PC-3 (cell line): Measurements from ENCODE around the gene TMEM107. TPM values are rescaled to one million over a fixed set of nuclear protein-coding genes. Genes with fewer than 3 reads are reported as not detected.

ENCODE experiments used
- ATAC-seq: fragments of 200-7000 bp; cut with Tn5 transposase; 2 replicates; pipeline ENCODE4 v1.9.1; 2020; ENCODE audit warnings: mild to moderate bottlenecking, moderate library complexity
- BruUV-seq: library from RNA; stranded (reverse); fragments of 400-500 nt; replicated peaks from 2 replicates; lab custom pipeline; 2021; lab: Mats Ljungman, UMichigan
- CTCF ChIA-PET: fragments of 300-600 bp; sonication (Branson Sonifier 250); formaldehyde crosslinking; loops from one replicate; lab custom pipeline; 2022; ENCODE audit warnings: antibody characterized with exemption; lab: Charles Lee
- POLR2A ChIA-PET: fragments of 300-600 bp; sonication (Branson Sonifier 250); formaldehyde crosslinking; loops from one replicate; lab custom pipeline; 2022; ENCODE audit warnings: antibody characterized with exemption; ENCODE audit not compliant: unreplicated experiment; lab: Charles Lee
- DNase-seq: peaks from one replicate; pipeline ENCODE4 v3.0.0-alpha.2; 2015
- H2AFZ ChIP-seq: fragments of 300-600 bp; sonication (generic); 2 replicates; pipeline ENCODE4 v1.6.0; 2016; ENCODE audit warnings: antibody characterized with exemption, low read length
- H3F3A ChIP-seq: fragments of 300-600 bp; sonication (generic); one replicate; pipeline ENCODE4 v1.6.0; 2017; ENCODE audit warnings: antibody characterized with exemption, low read length, control low read depth, mild to moderate bottlenecking; ENCODE audit not compliant: unreplicated experiment
- H3K27ac ChIP-seq: fragments of 300-600 bp; sonication (generic); 2 replicates; pipeline ENCODE4 v1.5.1; 2016; ENCODE audit warnings: mild to moderate bottlenecking, low read length
- H3K27me3 ChIP-seq: fragments of 300-600 bp; sonication (generic); 2 replicates; pipeline ENCODE4 v1.6.1; 2016; ENCODE audit warnings: low read length, mixed read lengths
- H3K36me3 ChIP-seq: fragments of 300-600 bp; sonication (generic); 2 replicates; pipeline ENCODE4 v1.6.1; 2016; ENCODE audit warnings: low read depth, mixed run types, low read length, mixed read lengths
- H3K4me1 ChIP-seq: fragments of 300-600 bp; sonication (generic); 2 replicates; pipeline ENCODE4 v1.5.1; 2016; ENCODE audit warnings: low read length; ENCODE audit not compliant: insufficient read depth
- H3K4me2 ChIP-seq: fragments of 300-600 bp; sonication (generic); 2 replicates; pipeline ENCODE4 v1.6.0; 2016; ENCODE audit warnings: low read length
- H3K4me3 ChIP-seq: fragments of 300-600 bp; sonication (generic); 2 replicates; pipeline ENCODE4 v1.5.1; 2016; ENCODE audit warnings: mild to moderate bottlenecking, low read length, mixed read lengths
- H3K79me2 ChIP-seq: fragments of 300-600 bp; sonication (generic); 2 replicates; pipeline ENCODE4 v1.6.1; 2017; ENCODE audit warnings: low read length, mixed read lengths
- H3K9ac ChIP-seq: fragments of 300-600 bp; sonication (generic); 2 replicates; pipeline ENCODE4 v1.6.0; 2016; ENCODE audit warnings: mild to moderate bottlenecking, low read length
- H3K9me2 ChIP-seq: fragments of 300-600 bp; sonication (generic); replicated peaks from 2 replicates; pipeline ENCODE4 v1.6.1; 2016; ENCODE audit warnings: mixed run types, low read length, mixed read lengths
- H3K9me3 ChIP-seq: fragments of 300-600 bp; sonication (generic); 2 replicates; pipeline ENCODE4 v1.6.1; 2016; ENCODE audit warnings: low read length, mixed read lengths
- H4K20me1 ChIP-seq: fragments of 300-600 bp; sonication (generic); 2 replicates; pipeline ENCODE4 v1.6.1; 2016; ENCODE audit warnings: low read length, mixed read lengths
- EZH2 ChIP-seq: fragments of 300-600 bp; sonication (generic); IDR thresholded peaks from one replicate; pipeline ENCODE4 v1.6.1; 2017; ENCODE audit warnings: antibody characterized with exemption, mild to moderate bottlenecking, low read length; ENCODE audit not compliant: unreplicated experiment
- EZH2phosphoT487 ChIP-seq: fragments of 300-600 bp; sonication (generic); IDR thresholded peaks from 2 replicates; pipeline ENCODE4 v1.6.1; 2018; ENCODE audit warnings: mild to moderate bottlenecking, antibody characterized with exemption, low read length, borderline replicate concordance
- intact Hi-C: fragments of 100-400 bp; cut with micrococcal nuclease; formaldehyde crosslinking; loops from 2 replicates; pipeline ENCODE4 v1.9.0; 2023
- total RNA-seq: library from RNA; depleted of rRNA; stranded (reverse); fragments of >200 nt; gene quantifications from 2 replicates; pipeline ENCODE4 v1.2.3, GENCODE V29; 2014
- TF ChIP-seq, protein P1 (sequence below): fragments of 300-600 bp; sonication (generic); conservative IDR thresholded peaks from 2 replicates; pipeline ENCODE4 v1.5.1; 2017; ENCODE audit warnings: antibody characterized with exemption, low read depth, mild to moderate bottlenecking, low read length

Gene TMEM107
- total RNA-seq, 1 experiment from 2014 or later: 19.0 TPM

DNA sequence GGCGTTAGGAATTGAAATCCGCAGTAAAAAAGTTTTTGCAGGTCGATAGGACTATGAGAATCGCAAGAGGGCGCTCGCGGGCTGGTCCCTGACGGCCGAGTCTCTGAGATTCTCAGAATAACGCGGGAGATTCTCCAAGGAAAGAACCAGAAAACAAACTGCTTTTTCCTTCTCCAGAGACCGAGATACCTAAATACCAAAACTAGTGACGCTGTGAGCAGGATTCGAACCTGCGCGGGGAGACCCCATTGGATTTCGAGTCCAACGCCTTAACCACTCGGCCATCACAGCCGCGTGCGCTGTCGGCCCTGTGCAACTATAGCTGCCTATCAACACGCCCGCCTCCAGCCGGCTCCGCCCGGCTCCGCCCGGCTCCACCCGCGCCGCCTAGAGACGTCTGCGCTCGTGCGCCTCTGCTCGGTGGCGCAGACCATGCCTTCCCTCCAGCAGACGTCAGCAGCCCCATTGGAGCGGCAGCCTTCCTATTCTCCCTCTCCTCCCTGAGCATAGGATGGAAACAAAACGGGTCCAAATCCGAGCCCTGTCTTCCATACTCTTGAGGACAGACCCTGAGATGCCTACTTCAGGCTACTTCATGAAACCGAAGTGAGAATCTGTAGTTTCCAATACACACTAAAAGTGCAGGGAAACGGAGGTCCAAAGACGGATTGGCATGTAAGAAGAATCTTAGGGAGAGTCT, 37.4 kb downstream of the TMEM107 start:
- peak; percentile 97 for DNase-seq
- Histone ChIP-seq H3K9me3 (no peaks in the 10 kb centered on the region), H3K79me2 (no peaks in the 10 kb centered on the region), H2AFZ (peak overlapping the region; percentile 54), H4K20me1 (no peaks in the 10 kb centered on the region), H3K4me1 (peaks cover 6% of the 10 kb centered on the region), H3K9ac (peak overlapping the region; percentile 73), H3K27me3 (no peaks in the 10 kb centered on the region), H3K4me2 (peak overlapping the region; percentile 89), H3K36me3 (no peaks in the 10 kb centered on the region), H3K9me2 (no peaks in the 10 kb centered on the region), H3K27ac (peak overlapping the region; percentile 75), H3K4me3 (peak overlapping the region; percentile 77), H3F3A (no peaks in the 10 kb centered on the region)
- TF ChIP-seq, protein P1, sequence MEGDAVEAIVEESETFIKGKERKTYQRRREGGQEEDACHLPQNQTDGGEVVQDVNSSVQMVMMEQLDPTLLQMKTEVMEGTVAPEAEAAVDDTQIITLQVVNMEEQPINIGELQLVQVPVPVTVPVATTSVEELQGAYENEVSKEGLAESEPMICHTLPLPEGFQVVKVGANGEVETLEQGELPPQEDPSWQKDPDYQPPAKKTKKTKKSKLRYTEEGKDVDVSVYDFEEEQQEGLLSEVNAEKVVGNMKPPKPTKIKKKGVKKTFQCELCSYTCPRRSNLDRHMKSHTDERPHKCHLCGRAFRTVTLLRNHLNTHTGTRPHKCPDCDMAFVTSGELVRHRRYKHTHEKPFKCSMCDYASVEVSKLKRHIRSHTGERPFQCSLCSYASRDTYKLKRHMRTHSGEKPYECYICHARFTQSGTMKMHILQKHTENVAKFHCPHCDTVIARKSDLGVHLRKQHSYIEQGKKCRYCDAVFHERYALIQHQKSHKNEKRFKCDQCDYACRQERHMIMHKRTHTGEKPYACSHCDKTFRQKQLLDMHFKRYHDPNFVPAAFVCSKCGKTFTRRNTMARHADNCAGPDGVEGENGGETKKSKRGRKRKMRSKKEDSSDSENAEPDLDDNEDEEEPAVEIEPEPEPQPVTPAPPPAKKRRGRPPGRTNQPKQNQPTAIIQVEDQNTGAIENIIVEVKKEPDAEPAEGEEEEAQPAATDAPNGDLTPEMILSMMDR: peak; percentile 76
- no peak for TF ChIP-seq EZH2
- intact Hi-C loops: loop anchor here (1.0 to 5.0 kb wide), 5 partner anchors 9 to 83 kb away; no protein-coding TSS in a partner anchor
- ATAC-seq: peak; percentile 90
- TSS peak; percentile 89 for BruUV-seq
- POLR2A ChIA-PET: interaction anchor here (0.5 kb wide), 1 partner anchor 238 kb away, joined by 3 read pairs; the partner anchor contains the start of gene KRABD2
- CTCF ChIA-PET: interaction anchor here (1.0 kb wide), 1 partner anchor 20 kb away, joined by 7 read pairs; no protein-coding TSS in a partner anchor

DNA sequence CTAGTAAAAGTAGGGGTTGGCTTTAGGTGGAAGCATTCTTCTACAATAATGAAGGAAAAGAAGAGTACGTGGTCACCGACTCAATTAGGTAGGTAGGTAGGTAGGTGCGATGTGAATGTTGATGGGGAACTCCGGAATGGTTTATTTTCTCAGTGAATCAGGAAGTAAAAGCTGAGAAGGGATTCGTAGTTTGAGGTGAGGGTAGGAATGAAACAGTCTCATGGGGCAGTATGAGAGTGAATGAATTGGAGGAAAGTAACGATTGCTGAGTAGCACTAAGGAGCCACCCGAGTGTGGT, 37.9 kb downstream of the TMEM107 start:
- Histone ChIP-seq H3K9ac (peak overlapping the region; percentile 22; the same call in 1 of the 2 replicates), H3K36me3 (no peaks in the 10 kb centered on the region), H3K79me2 (no peaks in the 10 kb centered on the region), H3K4me2 (peak overlapping the region; percentile 89), H4K20me1 (no peaks in the 10 kb centered on the region), H2AFZ (peak overlapping the region; percentile 72), H3F3A (no peaks in the 10 kb centered on the region), H3K9me2 (no peaks in the 10 kb centered on the region), H3K27ac (peak overlapping the region; percentile 2; the same call in 1 of the 2 replicates), H3K27me3 (no peaks in the 10 kb centered on the region), H3K4me3 (peak overlapping the region; percentile 70), H3K4me1 (peaks cover 6% of the 10 kb centered on the region), H3K9me3 (no peaks in the 10 kb centered on the region)
- TF ChIP-seq EZH2 (no peak), EZH2phosphoT487 (no peak)
- TF ChIP-seq, protein P1: no peak
- ChIA-PET CTCF (interaction anchor here (1.0 kb wide), 1 partner anchor 19 kb away, joined by 7 read pairs; no protein-coding TSS in a partner anchor), POLR2A (interaction anchor here (0.6 kb wide), 1 partner anchor 35 kb away, joined by 3 read pairs; no protein-coding TSS in a partner anchor)
- intact Hi-C loops: loop anchor here (1.0 to 5.0 kb wide), 5 partner anchors 8 to 84 kb away; no protein-coding TSS in a partner anchor
- no TSS peak for BruUV-seq
- peak; percentile 69 for ATAC-seq
- no peak for DNase-seq
